T-helper 2 cell treated with Interferon-gamma antibody and Interleukin-4, amounts not matched to agents 100 ng/mL and 5 ng/mL, for 36 hours (primary cell): ENCODE measurements around the gene MUCL1. TPM values are rescaled to one million over a fixed set of nuclear protein-coding genes. Genes with fewer than 3 reads are reported as not detected.

ENCODE experiments used
- intact Hi-C: fragments of 100-400 bp; cut with micrococcal nuclease; formaldehyde crosslinking; loops from one replicate; pipeline ENCODE4 v1.15.1; 2023
- total RNA-seq: library from RNA; stranded (reverse); gene quantifications from 2 replicates; pipeline ENCODE4 v1.2.3, GENCODE V29; 2022

Gene MUCL1
- total RNA-seq, 1 donor from 2014 or later, result not detected

GRCh38 chr12:54891717-54892478, 37.6 kb downstream of the MUCL1 start:
- intact Hi-C loops, result no loop called here

Other genes starting within 250 kb of the MUCL1 start
- gene LACRT, start 219.6 kb upstream of the MUCL1 start, total RNA-seq, result not detected in 2 replicates
- not detected in 2 replicates for gene DCD, start 206.2 kb upstream of the MUCL1 start, total RNA-seq
- gene TESPA1, start 130.2 kb downstream of the MUCL1 start, total RNA-seq, result 221 and 225 TPM in 2 replicates
- gene NEUROD4, start 165.5 kb downstream of the MUCL1 start, total RNA-seq, result not detected in 2 replicates